ENCODE results near the gene FYN.

FYN gene

DNA sequence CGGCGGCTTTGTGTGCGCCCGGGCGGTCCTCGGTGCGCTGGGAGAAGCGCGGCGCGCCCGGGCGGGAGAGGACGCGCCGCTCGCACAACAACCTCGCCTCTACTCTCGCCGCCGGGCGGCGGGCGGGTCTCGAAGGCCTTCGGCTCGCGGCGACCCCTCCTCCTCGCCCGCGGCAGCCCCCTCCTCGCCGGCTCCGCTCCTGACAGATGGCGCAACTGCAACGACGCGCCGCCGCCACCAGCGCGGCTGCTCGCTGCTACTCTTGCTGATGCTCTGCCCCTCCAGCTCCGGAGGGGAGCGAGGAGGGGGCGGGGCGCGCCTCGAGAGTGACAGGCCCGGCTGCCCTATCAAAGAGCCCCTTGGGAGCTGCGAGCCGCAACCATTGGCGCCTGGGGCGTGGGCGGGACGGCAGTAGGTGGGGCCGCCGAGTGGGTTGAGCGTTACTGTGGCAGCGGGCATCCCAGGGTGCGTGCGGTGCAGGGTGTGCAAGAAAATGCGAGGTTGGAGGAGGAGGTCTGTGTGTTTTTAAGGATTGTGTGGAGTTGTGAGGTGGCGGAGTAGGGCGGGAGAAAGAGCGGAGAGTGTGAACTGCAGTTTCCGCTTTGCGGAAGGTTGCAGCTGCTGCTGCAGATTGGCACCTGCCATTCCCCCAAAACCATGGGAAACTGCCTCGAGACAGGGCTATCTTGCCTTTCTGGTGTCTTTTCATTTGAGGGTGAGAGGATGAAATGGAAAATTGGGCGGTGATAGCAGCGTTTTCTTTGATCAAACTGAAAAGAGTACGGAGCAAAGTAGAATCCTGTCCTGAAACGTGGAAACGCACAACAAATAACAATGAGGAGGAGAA is at the start of gene FYN:
Gene FYN, minus strand, starts transcription at position 275 of the 847 bp plus-strand sequence. CDS start 153,401 bp downstream, outside the sequence.
- peak; percentile 75 for DNase-seq (ENCODE audit: low read depth)
- H3K4me3 ChIP-seq (ENCODE audit: low read depth, low read length): peak within 1 kb of the TSS; percentile 68
- TF ChIP-seq, protein P1, sequence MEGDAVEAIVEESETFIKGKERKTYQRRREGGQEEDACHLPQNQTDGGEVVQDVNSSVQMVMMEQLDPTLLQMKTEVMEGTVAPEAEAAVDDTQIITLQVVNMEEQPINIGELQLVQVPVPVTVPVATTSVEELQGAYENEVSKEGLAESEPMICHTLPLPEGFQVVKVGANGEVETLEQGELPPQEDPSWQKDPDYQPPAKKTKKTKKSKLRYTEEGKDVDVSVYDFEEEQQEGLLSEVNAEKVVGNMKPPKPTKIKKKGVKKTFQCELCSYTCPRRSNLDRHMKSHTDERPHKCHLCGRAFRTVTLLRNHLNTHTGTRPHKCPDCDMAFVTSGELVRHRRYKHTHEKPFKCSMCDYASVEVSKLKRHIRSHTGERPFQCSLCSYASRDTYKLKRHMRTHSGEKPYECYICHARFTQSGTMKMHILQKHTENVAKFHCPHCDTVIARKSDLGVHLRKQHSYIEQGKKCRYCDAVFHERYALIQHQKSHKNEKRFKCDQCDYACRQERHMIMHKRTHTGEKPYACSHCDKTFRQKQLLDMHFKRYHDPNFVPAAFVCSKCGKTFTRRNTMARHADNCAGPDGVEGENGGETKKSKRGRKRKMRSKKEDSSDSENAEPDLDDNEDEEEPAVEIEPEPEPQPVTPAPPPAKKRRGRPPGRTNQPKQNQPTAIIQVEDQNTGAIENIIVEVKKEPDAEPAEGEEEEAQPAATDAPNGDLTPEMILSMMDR (IDR thresholded peaks at IDR 0.05; ENCODE audit: low read depth, low read length, missing control alignments): peak; percentile 50

DNA sequence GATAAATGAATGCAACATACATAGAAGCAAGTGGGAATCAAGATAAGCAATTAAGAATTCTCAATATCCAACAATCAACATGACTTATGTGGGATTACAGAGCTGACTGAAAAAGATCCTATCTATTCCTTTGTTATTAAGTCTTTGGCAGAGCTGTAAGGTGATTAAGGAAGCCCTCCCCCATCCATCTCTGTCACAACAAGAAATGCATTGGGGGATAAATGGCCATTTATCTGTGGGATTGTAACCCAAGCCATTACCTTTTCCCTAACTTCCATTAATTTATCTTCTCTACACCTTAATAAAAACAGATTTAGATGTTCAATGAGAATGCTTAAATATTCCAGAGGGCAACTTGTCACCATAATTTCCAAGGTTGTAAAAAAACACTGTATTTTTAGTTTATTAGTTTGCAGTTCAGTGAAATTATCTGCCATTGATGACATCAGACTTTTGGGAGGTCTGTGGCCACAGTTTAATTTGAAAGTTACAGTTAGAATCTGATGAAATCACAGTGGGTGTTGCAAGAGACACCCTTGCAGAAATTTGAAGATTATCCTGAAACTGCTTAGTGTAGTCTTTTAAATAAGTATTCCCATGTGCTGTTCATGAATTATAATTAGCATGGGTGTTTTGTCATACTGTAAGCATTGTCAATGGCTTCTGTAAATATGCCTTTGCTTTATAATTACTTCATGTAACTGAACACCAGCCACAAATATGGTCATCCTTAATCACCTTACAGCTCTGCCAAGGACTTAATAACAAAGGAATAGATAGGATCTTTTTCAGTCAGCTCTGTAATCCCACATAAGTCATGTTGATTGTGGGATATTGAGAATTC is 49.4 kb upstream of the FYN start:
- H3K4me3 ChIP-seq (ENCODE audit: low read depth, low read length): no peak overlapping the region
- DNase-seq (ENCODE audit: low read depth): no peak
- TF ChIP-seq, protein P1 (IDR thresholded peaks at IDR 0.05; ENCODE audit: low read depth, low read length, missing control alignments): no peak

DNA sequence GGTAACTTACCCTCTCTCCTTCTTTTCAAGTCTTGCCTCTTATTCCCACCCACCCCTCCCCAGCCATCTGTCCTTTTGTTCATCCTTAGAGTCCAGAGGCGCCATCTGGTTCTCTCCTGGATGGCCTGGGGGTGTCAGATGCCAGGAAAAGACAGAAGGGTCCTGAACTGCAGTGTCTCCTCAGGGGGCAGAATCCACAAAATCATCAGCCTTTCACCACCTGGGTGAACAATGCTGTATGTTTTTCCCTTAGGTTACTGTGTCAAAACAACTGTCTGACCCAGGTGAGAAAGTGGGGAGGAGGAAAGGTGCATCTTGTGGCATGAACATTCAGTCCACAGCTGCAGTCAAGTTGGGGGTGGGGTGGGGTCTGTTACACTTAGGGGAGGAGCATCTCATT is 47.9 kb upstream of the FYN start:
- H3K4me3 ChIP-seq (ENCODE audit: low read depth, low read length): no peak overlapping the region
- DNase-seq (ENCODE audit: low read depth): no peak
- TF ChIP-seq, protein P1 (IDR thresholded peaks at IDR 0.05; ENCODE audit: low read depth, low read length, missing control alignments): no peak

DNA sequence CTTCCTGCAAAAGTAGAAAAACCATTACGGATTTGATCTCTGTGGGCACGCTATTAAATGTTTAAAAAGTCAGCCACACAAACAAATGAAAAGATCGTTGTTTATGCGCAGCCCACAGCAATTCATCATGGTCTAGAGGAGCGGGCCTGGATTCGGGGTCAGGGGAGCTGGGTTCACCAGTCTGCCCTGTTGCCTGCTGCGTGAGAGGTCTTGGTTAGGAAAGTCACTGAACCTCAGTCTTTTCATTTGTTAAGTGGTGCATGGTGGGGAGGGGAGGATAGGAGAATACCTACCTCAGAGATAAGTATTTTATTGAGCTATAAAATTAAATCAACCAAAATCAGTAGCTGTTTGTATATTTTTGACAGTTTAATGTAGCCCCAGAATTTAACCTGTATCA is 47.3 kb upstream of the FYN start:
- TF ChIP-seq, protein P1 (IDR thresholded peaks at IDR 0.05; ENCODE audit: low read depth, low read length, missing control alignments): no peak

DNA sequence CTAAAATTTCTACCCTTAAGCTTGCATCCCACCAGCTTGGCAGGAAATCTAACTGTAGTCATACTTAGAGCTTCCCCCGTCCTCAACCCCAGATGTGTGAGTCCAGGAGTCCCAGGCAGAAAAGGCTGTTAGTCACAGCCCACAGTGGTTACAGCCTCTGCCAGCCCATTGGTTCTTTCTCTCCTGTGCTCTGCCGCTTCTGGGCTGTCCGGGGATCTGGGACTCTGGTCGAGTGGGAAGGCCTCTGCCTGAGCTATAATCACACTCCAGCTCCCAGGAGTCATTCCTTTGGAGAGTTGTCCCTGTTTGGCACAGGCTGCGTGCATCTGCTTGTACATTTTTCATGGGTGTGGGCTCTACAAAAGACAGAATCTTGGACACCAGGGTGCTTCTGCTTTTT is 45.6 kb upstream of the FYN start:
- no peak overlapping the region for H3K4me3 ChIP-seq (ENCODE audit: low read depth, low read length)
- TF ChIP-seq, protein P1 (IDR thresholded peaks at IDR 0.05; ENCODE audit: low read depth, low read length, missing control alignments): no peak
- no peak for DNase-seq (ENCODE audit: low read depth)

More for the DNA sequence above, 47.3 kb upstream of the FYN start:
- DNase-seq (ENCODE audit: low read depth): no peak
- H3K4me3 ChIP-seq (ENCODE audit: low read depth, low read length): no peak overlapping the region

DNA sequence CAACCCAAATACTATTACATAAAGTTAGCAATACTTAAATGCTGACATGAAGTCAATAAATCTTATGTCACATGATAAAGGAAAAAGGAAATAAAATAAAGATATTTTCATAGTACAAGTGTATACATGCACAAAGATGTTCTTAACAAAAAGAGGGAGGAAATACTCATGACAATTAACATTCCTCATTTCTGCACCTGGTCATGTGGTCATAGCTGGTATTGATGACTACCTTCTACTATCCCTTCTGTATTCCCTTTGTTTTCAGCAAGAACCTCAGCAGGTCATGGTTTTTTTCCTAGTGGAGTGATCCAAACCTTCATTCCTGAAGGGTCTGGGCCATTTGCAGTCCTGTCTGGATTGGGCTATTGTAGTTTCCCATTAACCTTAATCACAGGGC is 43.5 kb upstream of the FYN start:
- TF ChIP-seq, protein P1 (IDR thresholded peaks at IDR 0.05; ENCODE audit: low read depth, low read length, missing control alignments): no peak
- no peak overlapping the region for H3K4me3 ChIP-seq (ENCODE audit: low read depth, low read length)
- DNase-seq (ENCODE audit: low read depth): no peak

Data from GM12864 (cell line).